HepG2 (cell line): ENCODE measurements around the gene RTP2. TPM values are rescaled to one million over a fixed set of nuclear protein-coding genes. Genes with fewer than 3 reads are reported as not detected.

Experiments
- ATAC-seq: fragments of 200-7000 bp; cut with Tn5 transposase; 3 replicates; pipeline ENCODE4 v1.9.1; 2020; ENCODE audit warnings: mild to moderate bottlenecking, moderate library complexity
- BruUV-seq: library from RNA; stranded (reverse); fragments of 400-500 nt; replicated peaks from 2 replicates; lab custom pipeline; 2021; lab: Mats Ljungman, UMichigan
- CTCF ChIA-PET: fragments of 300-600 bp; formaldehyde crosslinking; extraction: SDS; loops from one replicate; lab custom pipeline; 2021; ENCODE audit warnings: low total read pairs, inconsistent platforms, low intra/inter-chr PET ratio; lab: Yijun Ruan, JAX
- POLR2A ChIA-PET: fragments of 350-600 bp; sonication (Branson Sonifier 250); formaldehyde crosslinking; loops from one replicate; lab custom pipeline; 2020; ENCODE audit warnings: antibody characterized with exemption, inconsistent platforms; lab: Yijun Ruan, JAX
- DNase-seq: peaks from one replicate; pipeline ENCODE4 v3.0.0-alpha.2; 2015; ENCODE audit warnings: low spot score
- FAIRE-seq: peaks from 3 replicates; lab custom pipeline; 2011; peaks lifted over from hg19 to GRCh38; lab: Jason Lieb, UNC
- H2AFZ ChIP-seq: one replicate; pipeline ENCODE4 v1.6.1; 2011; ENCODE audit warnings: low read length, inconsistent platforms
- H3K27ac ChIP-seq: fragments of 300-600 bp; 3 replicates; pipeline ENCODE4 v1.8.0; 2011; ENCODE audit warnings: mixed run types, mild to moderate bottlenecking, mixed read lengths, low read length, inconsistent platforms; ENCODE audit not compliant: insufficient read depth; ENCODE audit errors: extremely low read length
- H3K27me3 ChIP-seq, 2 experiments: fragments of 200-600 bp in 1 of 2; 2 replicates in 1 of 2; 3 replicates in 1 of 2; pipeline versions ENCODE4 v1.6.0 to v1.8.0; 2011; ENCODE audit warnings: low read length in 2 of 2, mild to moderate bottlenecking in 2 of 2, moderate library complexity in 2 of 2, inconsistent platforms in 1 of 2; ENCODE audit not compliant: insufficient read depth in 2 of 2, control insufficient read depth in 1 of 2
- H3K36me3 ChIP-seq, 2 experiments: fragments of 200-600 bp in 1 of 2; replicated peaks in 1 of 2; 2 replicates in 1 of 2; 3 replicates in 1 of 2; pipeline versions ENCODE4 v1.5.1 to v1.8.0; 2011; ENCODE audit warnings: low read length in 2 of 2, inconsistent platforms in 1 of 2; ENCODE audit not compliant: insufficient read depth in 2 of 2, control insufficient read depth in 1 of 2
- H3K4me1 ChIP-seq: 2 replicates; pipeline ENCODE4 v1.5.1; 2012; ENCODE audit warnings: low read length, inconsistent platforms; ENCODE audit not compliant: insufficient read depth
- H3K4me2 ChIP-seq: 2 replicates; pipeline ENCODE4 v1.6.0; 2011; ENCODE audit warnings: low read depth, low read length, inconsistent platforms
- H3K4me3 ChIP-seq, 3 experiments: fragments of 200-600 bp in 1 of 3; sonication (generic), shearing (Covaris generic) in 1 of 3; replicated peaks in 1 of 3; 2 replicates each; pipeline ENCODE4 v1.5.1; 2011 to 2016; ENCODE audit warnings: low read length in 3 of 3, inconsistent platforms in 2 of 3, low read depth in 2 of 3, mild to moderate bottlenecking in 2 of 3, control low read depth in 1 of 3, mixed read lengths in 1 of 3; ENCODE audit not compliant: insufficient read depth in 1 of 3
- H3K79me2 ChIP-seq: one replicate; pipeline ENCODE4 v1.6.1; 2011; ENCODE audit warnings: low read length, inconsistent platforms; ENCODE audit not compliant: insufficient read depth
- H3K9ac ChIP-seq: 2 replicates; pipeline ENCODE4 v1.6.0; 2011; ENCODE audit warnings: mild to moderate bottlenecking, low read depth, low read length, inconsistent platforms; ENCODE audit not compliant: insufficient read depth
- H3K9me3 ChIP-seq: 2 replicates; pipeline ENCODE4 v1.5.1; 2012; ENCODE audit warnings: mild to moderate bottlenecking, low read length
- H4K20me1 ChIP-seq: 2 replicates; pipeline ENCODE4 v1.6.0; 2011; ENCODE audit warnings: inconsistent platforms, mild to moderate bottlenecking, low read length, moderate library complexity; ENCODE audit not compliant: insufficient read depth
- CBX2 ChIP-seq, 2 experiments: fragments of 200-600 bp in 1 of 2; sonication (generic); formaldehyde crosslinking in 1 of 2; IDR thresholded peaks; 2 replicates each; pipeline versions ENCODE4 v1.7.0 to v1.8.1; 2018 to 2022; ENCODE audit warnings: low read depth in 2 of 2, low read length in 1 of 2, mild to moderate bottlenecking in 1 of 2, missing genetic modification reagents in 1 of 2
- HDAC1 ChIP-seq: sonication (generic); formaldehyde crosslinking; IDR thresholded peaks from 2 replicates; pipeline ENCODE4 v1.5.1; 2020; ENCODE audit warnings: mild to moderate bottlenecking, missing genetic modification reagents
- HDAC6 ChIP-seq: fragments of 200-600 bp; sonication (generic); IDR thresholded peaks from 2 replicates; pipeline ENCODE4 v1.7.0; 2017; ENCODE audit warnings: mild to moderate bottlenecking, antibody characterized with exemption, low read length, low read depth
- KMT2B ChIP-seq: IDR thresholded peaks from 2 replicates; pipeline ENCODE4 v1.6.1; 2016; ENCODE audit warnings: missing genetic modification reagents, missing compliant biosample characterization
- MED13 ChIP-seq: sonication (generic); formaldehyde crosslinking; IDR thresholded peaks from 2 replicates; pipeline ENCODE4 v1.5.0; 2020; ENCODE audit warnings: missing genetic modification reagents
- MXI1 ChIP-seq: IDR thresholded peaks from 3 replicates; pipeline ENCODE4 v1.6.1; 2012; ENCODE audit warnings: low read depth, low read length, inconsistent platforms, borderline replicate concordance
- MYC ChIP-seq: sonication (generic); formaldehyde crosslinking; IDR thresholded peaks from 2 replicates; pipeline ENCODE4 v1.9.0; 2021; ENCODE audit warnings: missing genetic modification reagents, borderline replicate concordance
- ONECUT2 ChIP-seq: sonication (generic); formaldehyde crosslinking; IDR thresholded peaks from 2 replicates; pipeline ENCODE4 v1.4.0; 2020; ENCODE audit warnings: missing genetic modification reagents
- SAP130 ChIP-seq: IDR thresholded peaks from 2 replicates; pipeline ENCODE4 v1.6.1; 2016; ENCODE audit warnings: low read depth
- XRCC5 ChIP-seq: fragments of 200-400 bp; formaldehyde crosslinking; optimal IDR thresholded peaks from 2 replicates; pipeline ENCODE3; 2017; ENCODE audit warnings: mild to moderate bottlenecking, low read length
- ZBTB7B ChIP-seq: sonication (generic); formaldehyde crosslinking; IDR thresholded peaks from 2 replicates; pipeline ENCODE4 v1.4.0; 2020; ENCODE audit warnings: missing genetic modification reagents
- ZNF292 ChIP-seq: sonication (generic); formaldehyde crosslinking; IDR thresholded peaks from 2 replicates; pipeline ENCODE4 v1.8.1; 2022; ENCODE audit warnings: mild to moderate bottlenecking, low read depth, missing genetic modification reagents, borderline replicate concordance
- ZNF556 ChIP-seq: sonication (generic); formaldehyde crosslinking; IDR thresholded peaks from 2 replicates; pipeline ENCODE4 v1.4.0; 2020; ENCODE audit warnings: mild to moderate bottlenecking, missing genetic modification reagents, borderline replicate concordance
- ZNF790 ChIP-seq: sonication (generic); formaldehyde crosslinking; IDR thresholded peaks from 2 replicates; pipeline ENCODE4 v1.8.0; 2022; ENCODE audit warnings: missing genetic modification reagents, mild to moderate bottlenecking, borderline replicate concordance
- WGBS: methylation state at CpG from one replicate; pipeline ENCODE4 v1.1.6; 2017; ENCODE audit warnings: low lambda C conversion rate; 5-methylcytosine and 5-hydroxymethylcytosine counted together
- in situ Hi-C: cut with HindIII; loops from 2 replicates; pipeline ENCODE4 v1.10.0; 2017; ENCODE audit warnings: low pct_unique_long_range_greater_than_20kb; ENCODE audit not compliant: extremely low pct_ligation_motif_present
- intact Hi-C: fragments of 100-400 bp; cut with micrococcal nuclease; formaldehyde crosslinking; loops from one replicate; pipeline ENCODE4 v1.10.0; 2022; ENCODE audit not compliant: unreplicated experiment
- polyA plus RNA-seq, 8 experiments: library from polyadenylated mRNA; depleted of rRNA in 3 of 8; stranded (reverse) in 7 of 8; unstranded in 1 of 8; fragments of >200 nt; fragmentation: Illumina TruSeq in 4 of 8; extraction: Trizol in 4 of 8; gene quantifications; 2 replicates each; pipeline versions ENCODE4 v1.2.1 to v1.2.3, GENCODE V29; 2011 to 2016; ENCODE audit warnings: low read depth in 4 of 8, missing spikeins in 1 of 8, mixed read lengths in 1 of 8; ENCODE audit not compliant: insufficient read depth in 1 of 8
- total RNA-seq, 5 experiments: library from RNA; depleted of rRNA; stranded (reverse); fragments of >200 nt; fragmentation: Illumina TruSeq; extraction: Trizol; gene quantifications; 2 replicates each; pipeline ENCODE4 v1.2.3, GENCODE V29; 2016; ENCODE audit warnings: low read depth in 1 of 5
- TF ChIP-seq, protein P1 (sequence below): sonication (generic); formaldehyde crosslinking; IDR thresholded peaks from 2 replicates; pipeline ENCODE4 v1.4.0; 2020; ENCODE audit warnings: missing genetic modification reagents, mild to moderate bottlenecking, borderline replicate concordance
- TF ChIP-seq, protein P2 (sequence below): sonication (generic); formaldehyde crosslinking; IDR thresholded peaks from 2 replicates; pipeline ENCODE4 v1.5.0; 2020; ENCODE audit warnings: mild to moderate bottlenecking, missing genetic modification reagents
- TF ChIP-seq, protein P3 (sequence below): sonication (generic); formaldehyde crosslinking; IDR thresholded peaks from 2 replicates; pipeline ENCODE4 v1.5.0; 2020; ENCODE audit warnings: missing genetic modification reagents

The RTP2 gene
- total and polyA plus RNA-seq, 2 of the 13 experiments (the other 11 are each of a cell fraction or from before 2014, with no cell fraction given) = not detected

DNA sequence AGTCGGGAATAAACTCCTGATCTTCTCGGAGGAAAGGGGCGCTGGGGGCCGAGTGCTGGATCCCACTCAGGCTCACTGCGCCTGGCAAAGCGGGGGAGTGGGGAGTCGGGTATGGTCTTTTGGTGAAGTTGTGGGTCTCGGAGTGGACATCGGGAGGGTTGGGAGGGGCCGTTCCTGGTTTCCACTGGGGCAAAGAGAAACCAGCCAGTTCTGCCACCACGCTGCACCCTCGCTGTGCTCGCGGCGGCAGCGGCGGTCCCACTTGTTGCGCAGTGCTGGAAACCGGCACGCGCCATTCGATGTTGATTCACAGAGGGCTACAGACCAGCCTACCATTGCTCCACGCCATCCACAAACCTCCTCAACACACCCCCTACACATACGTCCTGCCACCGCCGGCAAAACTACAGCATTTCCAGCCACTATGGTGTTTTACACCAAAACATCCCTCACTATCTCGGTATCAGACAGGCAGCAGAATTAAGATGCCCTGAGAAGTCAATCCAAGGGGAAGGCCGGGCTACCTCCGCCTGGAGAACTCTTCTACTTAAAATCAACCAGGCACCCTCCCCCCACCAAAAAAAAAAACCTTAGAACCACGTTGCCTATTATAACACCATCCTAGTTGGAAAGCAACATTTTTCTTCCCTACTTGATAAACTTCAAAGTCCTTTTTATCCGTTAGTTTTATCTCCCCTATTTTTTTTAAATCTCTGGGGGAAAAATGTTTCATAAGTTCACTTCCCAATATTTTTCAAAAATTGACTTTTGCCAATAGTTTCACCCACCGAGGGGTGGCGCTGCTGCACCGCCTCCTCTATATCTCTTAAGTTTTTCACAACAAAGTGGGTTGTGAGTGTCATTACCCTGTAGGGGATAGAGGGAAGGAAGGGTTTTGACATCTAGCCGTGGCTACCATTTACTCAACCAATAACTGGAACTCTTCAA lies 39.3 kb upstream of the RTP2 start:
- H3K4me2 ChIP-seq = peak overlapping the region; percentile 95
- H3K79me2 ChIP-seq = peaks cover 93% of the 10 kb centered on the region
- H3K36me3 ChIP-seq = no peaks in the 10 kb centered on the region; a peak in 2 of 5 replicates
- H4K20me1 ChIP-seq = peaks cover 75% of the 10 kb centered on the region
- DNase-seq (peak; percentile 76), ATAC-seq (peak; percentile 59), FAIRE-seq (peak; percentile 23)
- peak overlapping the region; percentile 99 for H3K9ac ChIP-seq
- ChIA-PET POLR2A (interaction anchor here (0.8 to 5.7 kb wide), 11 partner anchors 9 to 1004 kb away, joined by 3 to 31 read pairs (median 8); no protein-coding TSS in a partner anchor), CTCF (interaction anchor here (0.6 to 2.0 kb wide), 6 partner anchors 271 to 1407 kb away, joined by 3 to 9 read pairs (median 3); no protein-coding TSS in a partner anchor)
- H3K9me3 ChIP-seq = no peaks in the 10 kb centered on the region
- H3K27ac ChIP-seq = peak overlapping the region; percentile 100
- H3K27me3 ChIP-seq = peaks cover 0 to 5% of the 10 kb centered on the region in 2 experiments; a peak in 1 of 5 replicates
- H3K4me1 ChIP-seq = peaks cover 41% of the 10 kb centered on the region
- H2AFZ ChIP-seq = no peak overlapping the region
- in situ Hi-C loops = loop anchor here (5.0 to 25.0 kb wide), 9 partner anchors 263 to 1403 kb away; no protein-coding TSS in a partner anchor
- under 1% methylated on average over 20 of the region's 35 CpGs for WGBS
- intact Hi-C loops = loop anchor here (1.0 to 10.0 kb wide), 7 partner anchors 431 to 1491 kb away; no protein-coding TSS in a partner anchor
- BruUV-seq = no TSS peak
- peak overlapping the region; percentile 98 to 100 (median 99) for H3K4me3 ChIP-seq
- TF ChIP-seq XRCC5 (peak; percentile 44), ZNF556 (CRISPR knock-in tag) (no peak), ZBTB7B (0 out of 2 replicates have a peak, but pooled peaks have one; percentile 5), MXI1 (0 out of 3 replicates have a peak, but pooled peaks have one; percentile 29), ZNF292 (CRISPR knock-in tag) (peak; percentile 29; the same call in 1 of the 2 replicates), ZNF790 (CRISPR knock-in tag) (0 out of 2 replicates have a peak, but pooled peaks have one; percentile 45), HDAC6 (no peak), MYC (CRISPR knock-in tag) (peak; percentile 37; the same call in 1 of the 2 replicates), MED13 (CRISPR knock-in tag) (0 out of 2 replicates have a peak, but pooled peaks have one; percentile 2), CBX2 (IDR thresholded peaks at IDR 0.05; ENCODE audit: low read depth, low read length) (no peak), CBX2 (CRISPR knock-in tag; IDR thresholded peaks at IDR 0.05; ENCODE audit: low read depth) (no peak), KMT2B (CRISPR knock-in tag) (0 out of 2 replicates have a peak, but pooled peaks have one; percentile 27), HDAC1 (CRISPR knock-in tag) (peak; percentile 55), ONECUT2 (CRISPR knock-in tag) (no peak), SAP130 (peak; percentile 58)
- TF ChIP-seq, protein P1, sequence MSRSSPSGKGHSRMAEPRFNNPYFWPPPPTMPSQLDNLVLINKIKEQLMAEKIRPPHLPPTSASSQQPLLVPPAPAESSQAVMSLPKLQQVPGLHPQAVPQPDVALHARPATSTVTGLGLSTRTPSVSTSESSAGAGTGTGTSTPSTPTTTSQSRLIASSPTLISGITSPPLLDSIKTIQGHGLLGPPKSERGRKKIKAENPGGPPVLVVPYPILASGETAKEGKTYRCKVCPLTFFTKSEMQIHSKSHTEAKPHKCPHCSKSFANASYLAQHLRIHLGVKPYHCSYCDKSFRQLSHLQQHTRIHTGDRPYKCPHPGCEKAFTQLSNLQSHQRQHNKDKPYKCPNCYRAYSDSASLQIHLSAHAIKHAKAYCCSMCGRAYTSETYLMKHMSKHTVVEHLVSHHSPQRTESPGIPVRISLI (CRISPR knock-in tag) = peak; percentile 56; the same call in 1 of the 2 replicates
- TF ChIP-seq, protein P2, sequence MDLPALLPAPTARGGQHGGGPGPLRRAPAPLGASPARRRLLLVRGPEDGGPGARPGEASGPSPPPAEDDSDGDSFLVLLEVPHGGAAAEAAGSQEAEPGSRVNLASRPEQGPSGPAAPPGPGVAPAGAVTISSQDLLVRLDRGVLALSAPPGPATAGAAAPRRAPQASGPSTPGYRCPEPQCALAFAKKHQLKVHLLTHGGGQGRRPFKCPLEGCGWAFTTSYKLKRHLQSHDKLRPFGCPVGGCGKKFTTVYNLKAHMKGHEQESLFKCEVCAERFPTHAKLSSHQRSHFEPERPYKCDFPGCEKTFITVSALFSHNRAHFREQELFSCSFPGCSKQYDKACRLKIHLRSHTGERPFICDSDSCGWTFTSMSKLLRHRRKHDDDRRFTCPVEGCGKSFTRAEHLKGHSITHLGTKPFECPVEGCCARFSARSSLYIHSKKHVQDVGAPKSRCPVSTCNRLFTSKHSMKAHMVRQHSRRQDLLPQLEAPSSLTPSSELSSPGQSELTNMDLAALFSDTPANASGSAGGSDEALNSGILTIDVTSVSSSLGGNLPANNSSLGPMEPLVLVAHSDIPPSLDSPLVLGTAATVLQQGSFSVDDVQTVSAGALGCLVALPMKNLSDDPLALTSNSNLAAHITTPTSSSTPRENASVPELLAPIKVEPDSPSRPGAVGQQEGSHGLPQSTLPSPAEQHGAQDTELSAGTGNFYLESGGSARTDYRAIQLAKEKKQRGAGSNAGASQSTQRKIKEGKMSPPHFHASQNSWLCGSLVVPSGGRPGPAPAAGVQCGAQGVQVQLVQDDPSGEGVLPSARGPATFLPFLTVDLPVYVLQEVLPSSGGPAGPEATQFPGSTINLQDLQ (CRISPR knock-in tag) = 0 out of 2 replicates have a peak, but pooled peaks have one; percentile 64
- TF ChIP-seq, protein P3, sequence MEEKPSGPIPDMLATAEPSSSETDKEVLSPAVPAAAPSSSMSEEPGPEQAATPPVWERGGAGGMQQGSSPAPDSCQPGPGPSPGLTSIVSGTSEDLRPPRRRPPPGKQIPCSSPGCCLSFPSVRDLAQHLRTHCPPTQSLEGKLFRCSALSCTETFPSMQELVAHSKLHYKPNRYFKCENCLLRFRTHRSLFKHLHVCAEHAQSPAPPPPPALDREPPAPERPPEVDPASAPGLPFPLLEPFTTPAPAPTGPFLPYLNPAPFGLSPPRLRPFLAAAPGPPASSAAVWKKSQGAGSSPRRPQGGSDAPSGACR (CRISPR knock-in tag) = peak; percentile 57; the same call in 1 of the 2 replicates
